Astrocyte of the cerebellum (primary cell): ENCODE results near the gene SLC17A9.

ENCODE experiments used
- DNase-seq: peaks from one replicate; pipeline ENCODE4 v3.0.0-alpha.2; 2011; ENCODE audit warnings: low read depth
- H3K4me3 ChIP-seq: 2 replicates; pipeline ENCODE4 v1.5.1; 2011; ENCODE audit warnings: mild to moderate bottlenecking, low read depth, low read length, moderate library complexity
- in situ Hi-C: cut with HindIII; loops from 2 replicates; pipeline ENCODE4 v1.10.0; 2017; ENCODE audit warnings: low sequenced_read_pairs
- TF ChIP-seq, protein P1 (sequence below): IDR thresholded peaks from 2 replicates; pipeline ENCODE4 v1.5.1; 2012; ENCODE audit warnings: low read length, low read depth, moderate library complexity, mild to moderate bottlenecking; ENCODE audit errors: missing control alignments

The SLC17A9 gene

DNA sequence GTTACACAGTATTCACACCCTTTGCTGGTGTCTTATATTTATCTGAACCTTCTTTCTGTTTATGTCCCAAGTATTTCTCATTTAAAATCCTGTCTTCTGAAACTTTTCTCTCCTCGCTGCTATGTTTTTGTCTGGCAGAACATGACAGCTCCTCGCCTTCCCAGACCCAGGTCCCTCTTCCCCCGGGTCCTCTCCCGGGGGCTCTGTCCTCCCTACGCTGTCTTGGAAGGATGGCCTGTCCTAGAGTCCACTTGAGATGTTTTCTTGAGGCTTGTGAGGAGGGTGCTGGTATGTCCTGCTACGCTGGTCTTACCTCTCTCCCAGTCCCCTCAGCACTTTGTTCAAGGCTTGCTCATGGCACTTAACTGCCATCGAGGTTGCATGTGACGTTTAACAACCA lies 8.3 kb upstream of the SLC17A9 start:
- DNase-seq = no peak
- TF ChIP-seq, protein P1, sequence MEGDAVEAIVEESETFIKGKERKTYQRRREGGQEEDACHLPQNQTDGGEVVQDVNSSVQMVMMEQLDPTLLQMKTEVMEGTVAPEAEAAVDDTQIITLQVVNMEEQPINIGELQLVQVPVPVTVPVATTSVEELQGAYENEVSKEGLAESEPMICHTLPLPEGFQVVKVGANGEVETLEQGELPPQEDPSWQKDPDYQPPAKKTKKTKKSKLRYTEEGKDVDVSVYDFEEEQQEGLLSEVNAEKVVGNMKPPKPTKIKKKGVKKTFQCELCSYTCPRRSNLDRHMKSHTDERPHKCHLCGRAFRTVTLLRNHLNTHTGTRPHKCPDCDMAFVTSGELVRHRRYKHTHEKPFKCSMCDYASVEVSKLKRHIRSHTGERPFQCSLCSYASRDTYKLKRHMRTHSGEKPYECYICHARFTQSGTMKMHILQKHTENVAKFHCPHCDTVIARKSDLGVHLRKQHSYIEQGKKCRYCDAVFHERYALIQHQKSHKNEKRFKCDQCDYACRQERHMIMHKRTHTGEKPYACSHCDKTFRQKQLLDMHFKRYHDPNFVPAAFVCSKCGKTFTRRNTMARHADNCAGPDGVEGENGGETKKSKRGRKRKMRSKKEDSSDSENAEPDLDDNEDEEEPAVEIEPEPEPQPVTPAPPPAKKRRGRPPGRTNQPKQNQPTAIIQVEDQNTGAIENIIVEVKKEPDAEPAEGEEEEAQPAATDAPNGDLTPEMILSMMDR = no peak
- in situ Hi-C loops = no loop called here
- H3K4me3 ChIP-seq = no peak overlapping the region

DNA sequence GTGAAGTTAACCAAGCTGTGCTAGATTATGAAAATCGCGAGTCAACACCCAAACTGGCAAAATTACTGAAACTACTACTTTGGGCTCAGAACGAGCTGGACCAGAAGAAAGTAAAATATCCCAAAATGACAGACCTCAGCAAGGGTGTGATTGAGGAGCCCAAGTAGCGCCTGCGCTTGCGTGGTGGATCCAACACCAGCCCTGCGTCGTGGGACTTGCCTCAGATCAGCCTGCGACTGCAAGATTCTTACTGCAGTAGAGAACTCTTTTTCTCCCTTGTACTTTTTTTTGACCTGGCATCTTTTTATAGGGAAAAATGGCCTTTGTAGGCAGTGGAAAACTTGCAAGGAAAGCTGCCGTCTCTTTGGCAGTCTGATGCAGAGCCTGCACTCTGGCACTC lies 7.8 kb upstream of the SLC17A9 start:
- H3K4me3 ChIP-seq = no peak overlapping the region
- DNase-seq = no peak
- TF ChIP-seq, protein P1 = no peak
- in situ Hi-C loops = no loop called here

DNA sequence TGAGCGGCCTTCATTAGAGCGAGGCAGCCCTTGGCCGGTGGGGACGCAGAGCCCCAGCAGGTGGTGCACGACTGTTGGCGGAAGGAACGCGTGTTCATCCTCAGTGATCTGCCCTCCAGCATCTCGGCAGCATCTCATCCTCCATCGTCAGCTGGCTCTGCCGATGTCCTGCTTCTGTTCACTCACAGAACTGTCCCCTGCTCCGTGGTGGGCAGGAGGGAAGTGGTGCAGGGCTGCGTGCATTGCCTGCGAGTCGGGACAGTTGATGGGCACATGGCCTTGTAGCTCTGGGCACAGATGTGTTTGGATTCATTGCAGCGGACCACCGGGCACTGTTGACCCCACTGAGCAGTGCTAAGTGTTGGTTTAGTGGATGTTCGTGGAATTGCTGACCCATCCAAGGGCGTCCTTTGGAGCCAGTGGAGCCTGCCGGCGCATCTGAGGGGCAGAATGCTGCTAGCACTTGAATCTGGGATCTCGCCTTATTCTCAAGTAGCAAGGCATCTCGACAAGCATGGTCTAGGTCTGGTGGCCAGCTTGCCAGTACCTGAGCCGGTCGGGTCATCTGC lies 6.7 kb upstream of the SLC17A9 start:
- TF ChIP-seq, protein P1 = no peak
- no peak overlapping the region for H3K4me3 ChIP-seq
- in situ Hi-C loops = no loop called here
- DNase-seq = no peak

DNA sequence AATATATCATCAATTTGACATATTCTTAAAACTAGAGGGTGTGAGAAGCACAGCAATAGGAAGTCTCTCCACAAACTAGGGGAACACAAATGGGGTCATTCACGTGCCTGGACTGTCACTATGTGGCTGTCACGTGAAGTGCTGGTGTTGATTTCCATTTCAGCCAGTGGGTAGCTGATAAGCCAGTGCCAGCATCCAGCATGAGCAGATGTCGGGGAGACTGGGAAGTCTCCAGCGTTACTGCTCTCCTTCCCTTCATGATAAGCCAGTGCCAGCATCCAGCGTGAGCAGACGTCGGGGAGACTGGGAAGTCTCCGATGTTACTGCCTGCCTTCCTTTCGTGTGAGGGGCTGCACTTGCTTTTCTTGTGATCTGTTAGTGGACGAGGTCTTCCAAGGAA lies 5.6 kb upstream of the SLC17A9 start:
- TF ChIP-seq, protein P1 = no peak
- no peak for DNase-seq
- no peak overlapping the region for H3K4me3 ChIP-seq
- in situ Hi-C loops = no loop called here

DNA sequence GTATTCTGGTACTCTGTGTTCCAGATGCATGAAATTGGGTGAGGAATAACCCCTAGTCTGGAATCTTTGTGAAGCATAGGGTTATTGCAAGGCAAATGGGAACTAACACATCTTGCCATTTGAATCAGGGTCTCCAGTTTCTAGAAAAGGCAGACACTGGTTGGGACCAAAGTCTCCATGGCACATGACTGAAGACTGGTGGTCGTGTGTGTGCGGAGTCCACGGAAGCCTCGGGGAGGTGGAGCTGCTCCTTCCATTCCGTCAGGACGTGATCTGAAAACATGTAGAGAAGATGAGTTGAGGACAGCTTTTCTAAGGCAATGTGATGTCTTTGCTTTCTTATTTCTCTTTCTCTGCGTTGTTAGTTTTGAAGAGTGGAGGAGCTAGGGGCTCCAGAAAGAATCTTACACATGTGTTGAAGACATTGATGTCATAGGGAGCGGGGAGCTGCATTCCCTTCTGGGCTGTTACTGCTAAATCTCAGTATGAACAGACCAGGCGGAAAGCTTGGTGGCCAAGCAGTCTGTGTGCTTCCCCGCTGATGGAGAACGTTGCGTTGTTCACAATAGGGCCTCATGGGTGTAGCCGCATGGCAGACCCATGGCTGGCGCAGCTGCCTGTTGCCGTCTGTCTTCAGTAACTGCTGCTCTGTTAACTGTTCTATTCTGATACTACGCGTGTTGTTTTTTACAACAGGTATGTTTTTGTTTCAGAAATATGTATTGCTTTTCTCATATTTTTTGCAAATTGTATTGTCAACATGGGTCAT lies 4.8 kb upstream of the SLC17A9 start:
- no peak for DNase-seq
- in situ Hi-C loops = no loop called here
- TF ChIP-seq, protein P1 = no peak

DNA sequence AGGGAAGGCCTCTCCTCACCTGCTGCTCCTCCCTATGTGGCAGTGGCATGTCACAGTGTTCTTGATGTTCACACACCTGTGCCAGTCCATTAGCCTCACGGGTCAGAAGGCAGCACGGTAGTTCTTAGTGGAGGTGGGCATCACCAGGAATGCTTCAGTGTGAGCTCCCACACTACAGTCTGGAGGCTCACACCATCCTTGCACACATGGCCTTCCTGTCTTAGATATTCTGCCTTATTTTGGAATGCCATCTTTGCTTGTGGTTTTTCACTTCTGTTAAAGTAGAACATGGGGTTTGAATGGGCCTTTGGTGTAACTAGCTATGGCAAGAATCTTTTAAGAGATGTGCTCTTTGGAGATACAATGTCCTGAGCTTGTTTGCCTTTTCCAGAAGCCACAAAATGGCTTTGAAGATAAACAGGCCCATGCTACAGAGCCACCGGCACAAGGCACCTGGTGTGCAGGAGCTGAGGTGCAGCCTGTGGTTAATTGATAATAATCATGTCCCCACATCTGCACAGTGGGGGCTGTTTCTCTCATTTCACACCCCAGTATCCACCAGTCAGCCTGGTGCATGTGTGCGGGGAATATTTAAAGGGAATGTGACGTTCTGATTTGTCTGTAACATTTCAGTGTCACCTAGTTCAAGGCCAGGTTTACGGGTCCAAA lies 3.2 kb upstream of the SLC17A9 start:
- no peak for DNase-seq
- in situ Hi-C loops = no loop called here
- no peak overlapping the region for H3K4me3 ChIP-seq
- TF ChIP-seq, protein P1 = no peak

More for the DNA sequence above, 4.8 kb upstream of the SLC17A9 start:
- H3K4me3 ChIP-seq = no peak overlapping the region
